Ishikawa (cell line): Measurements from ENCODE around the gene FMNL2.

ENCODE experiments used
- CEBPB ChIP-seq: IDR thresholded peaks from 2 replicates; pipeline ENCODE4 v1.6.1; 2012
- CREB1 ChIP-seq: IDR thresholded peaks from 2 replicates; pipeline ENCODE4 v1.6.1; 2012; ENCODE audit warnings: low read depth
- EGR1 ChIP-seq: IDR thresholded peaks from 2 replicates; pipeline ENCODE4 v1.6.1; 2012
- EP300 ChIP-seq: IDR thresholded peaks from 2 replicates; pipeline ENCODE4 v1.6.1; 2012; ENCODE audit warnings: borderline replicate concordance
- FOXM1 ChIP-seq: IDR thresholded peaks from 2 replicates; pipeline ENCODE4 v1.6.1; 2012; ENCODE audit warnings: low read depth, borderline replicate concordance
- MAX ChIP-seq: IDR thresholded peaks from 2 replicates; pipeline ENCODE4 v1.6.1; 2012
- NFIC ChIP-seq: IDR thresholded peaks from 2 replicates; pipeline ENCODE4 v1.6.1; 2012
- RAD21 ChIP-seq: IDR thresholded peaks from 2 replicates; pipeline ENCODE4 v1.6.1; 2012; ENCODE audit warnings: low read depth
- REST ChIP-seq: IDR thresholded peaks from 2 replicates; pipeline ENCODE4 v1.6.1; 2012; ENCODE audit warnings: low read depth, mild to moderate bottlenecking
- TAF1 ChIP-seq: IDR thresholded peaks from 2 replicates; pipeline ENCODE4 v1.6.1; 2012; ENCODE audit warnings: low read depth, mild to moderate bottlenecking
- TCF12 ChIP-seq: IDR thresholded peaks from 2 replicates; pipeline ENCODE4 v1.6.1; 2012; ENCODE audit warnings: low read depth
- TEAD4 ChIP-seq: IDR thresholded peaks from 2 replicates; pipeline ENCODE4 v1.6.1; 2012
- USF1 ChIP-seq: IDR thresholded peaks from 2 replicates; pipeline ENCODE4 v1.6.1; 2012
- YY1 ChIP-seq: IDR thresholded peaks from 2 replicates; pipeline ENCODE4 v1.6.1; 2012; ENCODE audit warnings: low read depth
- ZBTB7A ChIP-seq: IDR thresholded peaks from 2 replicates; pipeline ENCODE4 v1.6.1; 2012; ENCODE audit warnings: low read depth

The FMNL2 gene

GRCh38 chr2:152695763-152696162 is 360.8 kb downstream of the FMNL2 start:
- TF ChIP-seq RAD21 (no peak), MAX (no peak), NFIC (no peak), CREB1 (no peak), TCF12 (no peak), CEBPB (no peak), TAF1 (no peak), REST (no peak), EGR1 (no peak), TEAD4 (no peak), EP300 (no peak), FOXM1 (no peak), ZBTB7A (no peak), YY1 (no peak), USF1 (no peak)

GRCh38 chr2:152696476-152696875 is 361.5 kb downstream of the FMNL2 start:
- TF ChIP-seq FOXM1 (no peak), TAF1 (no peak), CEBPB (no peak), TCF12 (no peak), TEAD4 (no peak), EGR1 (no peak), MAX (no peak), YY1 (no peak), RAD21 (no peak), REST (no peak), ZBTB7A (no peak), USF1 (no peak), NFIC (no peak), EP300 (no peak), CREB1 (no peak)
